GM18873 (cell line): ENCODE results near the gene PSMA4.
"Not testable (repeated sequence)": the region's sequence is repeated elsewhere in the genome, so short reads cannot be mapped to it uniquely, and the experiment has no call there.

Experiments used
- ATAC-seq: cut with Tn5 transposase; IDR thresholded peaks from one replicate; pipeline ENCODE4 v1.9.1; 2021; ENCODE audit warnings: mild to moderate bottlenecking, moderate library complexity, moderate number of reproducible peaks; ENCODE audit not compliant: unreplicated experiment, low FRiP score

PSMA4 gene

GRCh38 chr15:78540141-78540870 lies at the start of gene PSMA4:
TSS of gene PSMA4 (plus strand) at chr15:78540444. CDS start at chr15:78541928, 1,484 bp downstream.
- ATAC-seq, result peak; percentile 61

- no peak for ATAC-seq
Observed at GRCh38 chr15:78492872-78493271, 47.4 kb upstream of the PSMA4 start.

- ATAC-seq, result no peak
Observed at GRCh38 chr15:78501857-78502256, 38.4 kb upstream of the PSMA4 start.

DNA sequence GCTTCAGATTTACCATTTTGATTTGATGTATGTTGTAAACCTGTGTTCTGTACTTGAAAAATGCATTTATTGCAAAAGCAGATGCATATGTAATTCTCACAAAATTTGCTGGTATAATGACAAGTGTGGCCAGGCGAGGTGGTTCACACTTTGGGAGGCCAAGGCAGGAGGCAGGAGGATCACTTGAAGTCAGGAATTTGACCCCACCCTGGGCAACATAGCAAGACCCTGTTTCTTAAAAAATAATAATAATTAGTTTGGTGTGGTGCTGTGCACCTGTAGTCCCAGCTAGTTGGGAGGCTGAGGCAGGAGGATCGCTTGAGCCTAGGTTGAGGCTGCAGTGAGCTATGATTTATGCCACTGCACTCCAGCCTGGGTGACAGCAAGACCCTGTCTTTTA lies 37.6 kb upstream of the PSMA4 start:
- ATAC-seq, result no peak

- ATAC-seq, result peak; percentile 80
Observed at GRCh38 chr15:78506971-78507830, 33.0 kb upstream of the PSMA4 start, which contains the start of gene HYKK. TSS of gene HYKK (plus strand) at chr15:78507577. CDS start at chr15:78513089, 5,512 bp downstream.

DNA sequence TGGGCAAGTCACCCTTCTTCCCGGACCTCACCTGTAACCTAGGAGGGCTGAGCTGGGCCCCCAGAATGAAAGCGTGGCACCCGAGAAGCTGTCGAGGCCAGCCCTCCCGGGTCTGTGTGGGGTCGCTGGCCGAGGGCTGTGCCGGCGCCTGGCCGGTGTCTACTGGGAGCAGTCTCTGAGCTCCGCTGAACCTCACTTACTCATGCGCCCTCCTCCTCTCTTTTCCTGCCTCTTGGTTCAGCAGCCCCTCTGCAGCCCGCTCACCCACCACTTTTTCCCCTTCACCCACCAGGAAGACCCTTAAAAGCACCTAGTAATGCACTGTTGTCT lies 32.4 kb upstream of the PSMA4 start:
- peak; percentile 2 for ATAC-seq

GRCh38 chr15:78508272-78508671 lies 32.0 kb upstream of the PSMA4 start:
- no peak for ATAC-seq

DNA sequence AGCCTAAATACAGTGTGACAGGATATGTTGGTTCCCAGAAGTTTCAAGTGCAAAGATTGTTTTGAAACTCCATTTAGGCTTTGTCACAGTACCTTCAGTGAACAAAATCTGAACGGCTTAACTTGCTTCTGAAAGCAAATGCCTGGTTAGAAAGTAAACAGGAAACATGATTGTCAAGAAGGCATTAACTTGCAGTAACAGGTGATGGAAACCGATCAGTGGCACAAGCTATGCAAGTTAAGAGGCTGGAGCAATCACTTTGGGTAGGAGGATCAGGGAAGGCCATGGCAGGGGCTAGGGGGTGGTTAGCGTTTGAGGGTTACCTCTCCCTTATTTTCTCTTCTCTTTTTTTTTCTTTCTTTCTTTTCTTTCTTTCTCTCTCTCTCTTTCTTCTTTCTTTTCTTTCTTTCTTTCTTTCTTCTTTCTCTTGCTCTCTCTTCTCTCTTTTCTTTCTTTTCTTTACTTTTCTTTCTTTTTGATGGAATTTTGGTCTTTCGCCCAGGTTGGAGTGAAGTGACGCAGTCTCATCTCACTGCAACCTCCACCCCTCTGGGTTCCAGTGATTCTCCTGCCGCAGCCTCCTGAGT lies 30.4 kb upstream of the PSMA4 start:
- no peak for ATAC-seq

DNA sequence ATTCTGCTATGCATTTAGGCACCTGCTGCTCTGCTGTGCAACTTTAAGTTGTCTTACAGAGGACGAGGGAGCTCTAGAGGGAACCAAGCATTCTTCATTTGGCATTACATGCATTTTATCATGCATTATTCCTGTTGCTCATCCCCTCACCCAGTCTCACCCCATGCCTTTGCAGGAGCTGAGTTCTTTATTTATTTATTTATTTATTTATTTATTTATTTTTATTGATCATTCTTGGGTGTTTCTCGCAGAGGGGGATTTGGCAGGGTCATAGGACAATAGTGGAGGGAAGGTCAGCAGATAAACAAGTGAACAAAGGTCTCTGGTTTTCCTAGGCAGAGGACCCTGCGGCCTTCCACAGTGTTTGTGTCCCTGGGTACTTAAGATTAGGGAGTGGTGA lies 20.2 kb upstream of the PSMA4 start:
- ATAC-seq, result not testable (repeated sequence)

DNA sequence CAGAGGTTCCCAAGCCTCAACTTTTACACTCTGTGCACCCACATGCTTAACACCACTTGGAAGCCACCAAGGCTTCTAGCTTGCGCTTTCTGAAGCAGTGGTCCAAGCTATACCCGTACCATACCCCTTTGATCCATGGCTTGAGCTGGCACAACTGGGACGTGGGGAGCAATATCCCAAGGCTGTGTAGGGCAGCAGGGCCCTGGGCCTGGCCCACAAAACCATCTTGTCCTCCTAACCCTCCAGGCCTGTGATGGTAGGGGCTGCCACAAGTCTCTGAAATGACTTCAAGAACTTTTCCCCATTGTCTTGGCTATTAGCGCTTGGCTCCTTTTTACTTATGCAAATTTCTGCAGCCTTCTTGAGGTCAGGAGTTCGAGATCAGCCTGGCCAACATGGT lies 16.0 kb upstream of the PSMA4 start:
- ATAC-seq, result no peak

DNA sequence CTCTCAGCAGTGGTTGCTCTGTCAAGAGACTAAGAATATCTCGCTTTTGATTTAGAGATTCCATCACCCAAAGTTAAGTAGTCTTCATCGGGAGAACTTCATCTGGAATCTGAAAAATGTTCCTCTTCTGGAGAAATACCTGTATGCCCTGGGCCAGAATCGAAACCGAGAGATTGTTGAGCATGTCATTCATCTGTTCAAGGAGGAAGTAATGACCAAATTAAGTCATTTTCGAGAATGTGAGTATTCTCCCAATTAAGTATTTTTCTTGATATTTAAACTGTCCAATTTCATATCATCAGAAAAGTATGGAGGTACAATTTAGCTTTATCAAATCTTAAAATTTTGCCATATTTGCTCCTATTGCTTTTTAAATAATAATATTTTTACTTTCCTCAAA lies 12.9 kb upstream of the PSMA4 start:
- ATAC-seq, result no peak

- ATAC-seq, result no peak
Observed at GRCh38 chr15:78533331-78533730, 6.9 kb upstream of the PSMA4 start.

DNA sequence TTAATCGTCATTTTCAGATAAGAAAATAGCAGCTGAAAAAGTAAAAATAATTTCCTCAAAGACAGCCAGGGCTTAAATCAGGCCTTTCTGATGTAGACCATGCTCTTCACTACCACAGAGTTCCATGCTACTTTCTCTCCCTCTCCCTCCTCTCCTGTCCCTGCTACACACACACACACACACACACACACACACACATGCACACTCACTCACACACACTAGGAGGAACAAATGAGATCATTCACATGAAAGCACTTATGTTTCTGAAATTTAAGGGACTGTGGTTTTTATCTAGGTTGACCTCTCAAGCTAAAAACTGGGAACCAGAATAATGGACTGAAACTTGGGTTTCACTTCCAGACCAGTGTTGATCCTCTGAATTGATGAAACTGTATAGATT lies 4.1 kb upstream of the PSMA4 start:
- ATAC-seq, result no peak

DNA sequence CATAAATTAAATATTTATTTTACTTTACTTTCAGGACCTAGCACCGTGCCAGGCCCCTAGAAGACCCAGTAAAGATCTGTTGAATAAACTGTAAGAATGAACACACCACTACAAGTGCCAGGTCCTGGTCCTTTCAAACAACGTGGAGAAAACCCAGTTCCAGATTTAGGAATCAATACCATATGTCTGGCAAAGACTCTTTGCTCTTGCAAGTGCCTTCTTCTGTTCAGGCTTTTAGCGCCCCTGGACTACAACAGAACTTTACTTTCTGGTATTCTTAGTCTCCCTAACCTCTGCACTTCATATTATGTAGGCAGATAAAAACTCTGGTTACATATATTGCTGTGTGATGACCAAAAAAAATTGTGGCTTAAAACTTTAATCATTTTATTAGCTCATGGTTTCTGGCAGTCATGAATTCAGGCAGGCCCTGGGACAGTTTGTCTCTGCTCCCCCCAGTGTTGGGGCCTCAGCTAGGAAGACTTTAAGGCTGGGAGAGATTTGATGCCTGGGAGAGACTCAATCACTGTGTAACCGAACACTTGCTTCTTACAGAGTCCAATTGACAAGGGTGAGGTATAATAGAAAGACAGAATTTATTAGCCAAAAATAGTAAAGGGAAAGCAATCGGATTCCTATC lies 2.9 kb upstream of the PSMA4 start:
- no peak for ATAC-seq

GRCh38 chr15:78538358-78538757 lies 1.9 kb upstream of the PSMA4 start:
- ATAC-seq, result no peak

DNA sequence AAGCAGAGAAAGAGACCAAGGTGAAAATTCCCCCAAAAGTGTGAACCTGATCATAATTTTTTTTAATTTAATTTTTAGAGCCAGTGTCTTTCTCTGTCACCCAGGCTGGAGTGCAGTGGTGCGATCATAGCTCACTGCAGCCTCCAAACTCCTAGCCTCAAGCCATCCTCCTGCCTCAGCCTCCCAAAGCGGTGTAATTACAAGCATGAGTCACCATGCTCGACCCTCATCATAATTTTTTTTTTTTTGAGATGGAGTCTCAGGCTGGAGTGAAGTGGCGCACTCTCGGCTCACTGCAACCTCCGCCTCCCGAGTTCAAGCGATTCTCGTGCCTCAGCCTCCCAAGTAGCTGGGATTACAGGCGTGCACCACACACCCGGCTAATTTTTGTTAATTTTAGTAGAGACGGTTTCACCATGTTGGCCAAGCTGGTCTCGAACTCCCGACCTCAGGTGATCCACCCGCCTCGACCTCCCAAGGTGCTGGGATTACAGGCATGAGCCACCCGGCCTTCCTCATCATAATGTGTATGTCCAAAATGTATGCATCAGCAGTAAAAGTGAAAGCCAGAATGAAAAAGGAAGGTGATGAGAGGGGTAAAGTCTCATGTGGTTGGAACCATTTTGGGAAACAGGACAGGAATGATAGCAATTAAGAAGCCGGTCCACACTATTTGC lies 642 bp upstream of the PSMA4 start:
- ATAC-seq, result not testable (repeated sequence)

DNA sequence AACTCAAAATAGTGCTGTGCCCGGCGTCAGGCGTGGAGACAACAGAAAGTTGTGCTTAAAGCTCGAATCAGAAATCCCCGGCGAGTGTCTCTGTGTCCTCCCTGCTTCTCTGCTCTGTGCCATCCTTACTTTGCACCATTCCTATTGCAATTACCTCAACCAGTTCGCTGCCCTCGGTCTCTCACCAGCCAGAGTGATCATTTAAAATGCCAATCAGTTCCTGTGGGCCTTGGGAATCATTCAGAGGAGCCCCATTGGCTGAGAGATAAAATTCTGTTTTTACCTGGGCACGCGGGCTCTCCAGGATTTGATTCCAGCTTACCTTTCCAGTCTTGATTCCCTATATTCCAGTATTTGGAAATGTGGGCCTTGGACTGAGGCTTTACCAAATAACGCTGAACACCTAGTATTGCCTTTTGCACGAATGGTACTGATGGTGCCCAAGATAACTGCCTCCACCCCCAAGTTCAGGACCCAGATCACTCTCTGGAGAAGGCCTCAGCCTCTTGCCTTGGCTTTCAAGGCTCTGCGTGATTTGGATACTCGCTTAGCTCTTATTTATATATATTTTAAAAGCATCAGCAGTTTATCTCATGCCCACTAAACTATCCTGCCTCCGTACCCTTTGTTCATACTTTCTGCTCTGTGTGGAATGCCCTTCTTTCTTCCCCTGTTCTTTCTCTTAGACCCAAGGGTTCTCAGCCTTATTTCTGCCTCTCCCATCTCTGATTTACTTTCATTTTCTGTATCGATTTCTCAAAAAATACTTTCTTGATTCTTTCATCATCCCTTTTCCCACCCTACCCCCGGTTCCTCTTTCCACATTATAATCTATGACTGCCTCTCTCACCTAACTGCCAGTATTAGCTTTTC lies 863 bp downstream of the PSMA4 start:
- no peak for ATAC-seq

- ATAC-seq, result no peak
Observed at GRCh38 chr15:78541744-78542034, 1.4 kb downstream of the PSMA4 start.

- no peak for ATAC-seq
Observed at GRCh38 chr15:78542647-78543046, 2.4 kb downstream of the PSMA4 start.

DNA sequence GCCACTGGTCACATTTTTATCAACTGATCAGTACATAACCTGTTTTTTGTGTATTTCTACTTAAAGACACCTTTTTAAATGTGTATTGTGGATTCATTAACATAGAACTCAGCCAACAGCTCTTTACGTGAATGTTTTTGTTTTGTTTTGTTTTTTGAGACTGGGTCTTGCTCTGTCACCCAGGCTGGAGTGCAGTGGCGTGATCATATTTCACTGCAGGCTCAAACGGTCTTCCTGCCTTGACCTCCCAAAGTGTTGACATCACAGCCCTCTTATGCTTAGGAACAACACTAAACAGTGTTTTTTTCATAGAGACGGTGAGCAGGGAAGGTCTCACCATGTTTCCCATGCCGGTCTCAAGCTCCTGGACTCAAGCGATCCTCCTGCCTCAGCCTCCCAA lies 9.9 kb downstream of the PSMA4 start:
- ATAC-seq, result no peak
